GM21737 (cell line): ENCODE data around the gene NCKAP5.

Source experiments
- ATAC-seq: cut with Tn5 transposase; IDR thresholded peaks from one replicate; pipeline ENCODE4 v1.9.1; 2021; ENCODE audit warnings: mild to moderate bottlenecking, moderate library complexity; ENCODE audit not compliant: unreplicated experiment

Gene NCKAP5

DNA sequence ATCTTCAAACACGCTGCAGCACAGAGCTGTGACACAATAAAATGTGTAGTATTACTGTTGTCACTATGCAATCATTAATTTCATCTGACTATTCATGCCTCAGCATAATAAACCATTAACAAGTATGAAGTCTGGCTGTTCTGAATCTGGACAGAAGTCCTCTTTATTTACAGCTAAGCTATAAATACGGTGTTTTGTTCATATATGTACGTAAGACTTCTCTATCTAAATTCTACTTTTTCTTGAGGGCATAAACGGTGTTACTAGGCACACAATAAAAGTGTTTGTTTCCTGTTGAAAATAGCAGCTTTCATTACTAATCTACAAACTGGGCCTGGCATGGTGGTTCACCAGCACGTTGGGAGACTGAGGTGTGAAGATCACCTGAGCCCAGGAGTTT is 443.8 kb downstream of the NCKAP5 start:
- no peak for ATAC-seq

DNA sequence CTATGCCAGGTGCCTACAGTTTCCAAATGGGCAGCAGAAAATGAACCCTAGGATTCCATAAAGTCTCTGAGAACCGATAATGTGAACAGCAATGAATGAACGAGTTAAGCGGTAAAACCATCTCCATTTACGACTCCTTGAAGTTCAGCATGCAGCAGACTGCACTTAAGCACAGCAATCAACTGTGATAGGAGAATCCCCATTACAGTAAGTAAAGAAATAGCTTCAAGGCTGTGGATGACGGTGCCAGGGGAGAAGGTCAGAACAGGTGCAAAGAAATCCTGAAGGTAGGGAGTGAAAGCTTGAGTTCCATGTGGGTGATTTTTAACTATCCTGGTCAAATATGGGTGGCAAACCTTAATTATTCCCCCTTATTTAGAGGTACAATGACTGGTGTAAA is 444.4 kb downstream of the NCKAP5 start:
- ATAC-seq = no peak

DNA sequence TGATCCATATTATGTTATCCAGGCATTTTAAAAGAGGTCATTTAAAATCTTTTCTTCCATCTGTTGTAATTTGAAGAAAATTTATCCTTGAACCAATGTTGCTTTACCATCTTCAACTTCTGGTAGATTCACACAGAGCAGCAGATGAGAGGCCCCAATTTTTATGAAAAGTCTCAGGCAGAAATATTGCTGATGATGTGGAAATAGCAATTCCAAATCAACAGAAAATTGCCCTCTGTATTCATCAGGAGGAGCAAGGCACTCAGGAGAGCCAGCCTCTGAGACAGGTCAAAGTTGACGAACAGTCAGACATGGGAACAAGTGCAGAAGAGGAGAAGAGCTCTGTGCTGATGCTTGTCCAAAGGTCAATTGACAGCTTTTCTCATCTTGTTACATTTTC is 444.9 kb downstream of the NCKAP5 start:
- no peak for ATAC-seq

DNA sequence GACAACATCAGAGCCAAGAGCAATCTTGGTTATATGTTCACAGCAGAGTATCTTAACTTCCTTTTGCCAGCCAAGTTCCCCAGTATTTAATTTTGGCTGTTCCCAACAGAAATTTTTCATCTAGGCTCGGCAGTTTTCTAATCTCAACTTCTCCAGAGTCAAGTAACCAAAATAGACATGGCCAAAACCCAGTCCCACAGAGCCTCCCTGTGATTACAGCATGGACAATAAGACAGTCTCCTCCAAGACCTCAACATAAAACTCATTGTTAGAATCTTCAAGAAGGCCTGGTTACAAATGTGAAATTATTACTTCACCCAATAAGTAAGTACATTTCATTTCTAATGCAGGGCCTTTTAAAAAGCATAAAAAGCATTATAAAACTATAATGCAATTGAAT is 445.7 kb downstream of the NCKAP5 start:
- no peak for ATAC-seq

DNA sequence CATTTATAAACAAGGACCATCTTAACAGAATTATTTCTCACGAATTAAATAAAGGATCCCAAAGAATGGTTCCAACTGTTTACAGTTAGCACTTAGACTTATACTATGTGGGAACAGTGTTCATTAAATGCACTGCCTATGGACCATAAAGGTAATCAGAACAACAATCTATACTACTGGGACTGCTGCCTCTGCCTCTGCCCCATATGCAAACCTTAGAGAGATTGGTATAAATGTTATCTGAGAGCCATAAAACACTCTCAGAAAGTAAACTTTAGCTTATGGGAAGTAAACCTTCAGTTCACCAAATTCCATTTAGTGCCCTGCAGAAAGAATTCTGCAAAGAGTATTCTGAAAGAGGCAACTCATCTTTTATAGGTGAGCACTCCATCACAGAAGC is 448.0 kb downstream of the NCKAP5 start:
- no peak for ATAC-seq

DNA sequence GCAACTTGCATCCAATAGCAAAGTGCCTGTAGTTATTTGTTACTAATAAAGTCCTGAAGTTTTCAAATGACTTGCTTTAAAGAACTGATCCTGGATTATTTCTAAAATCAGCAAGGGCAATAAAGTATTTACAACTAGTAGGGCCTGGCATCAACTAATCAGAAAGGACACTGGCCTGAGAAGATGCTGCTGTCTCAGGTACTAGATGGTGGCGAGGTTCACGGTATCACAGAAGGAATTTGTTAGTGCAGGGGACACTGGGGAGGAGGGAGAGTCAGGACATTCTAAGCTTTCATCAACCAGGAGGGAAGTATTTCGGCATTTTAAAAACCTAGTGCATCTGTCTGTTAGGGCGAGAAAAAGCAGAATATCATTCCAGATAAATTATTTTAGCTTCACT is 458.1 kb downstream of the NCKAP5 start:
- no peak for ATAC-seq

DNA sequence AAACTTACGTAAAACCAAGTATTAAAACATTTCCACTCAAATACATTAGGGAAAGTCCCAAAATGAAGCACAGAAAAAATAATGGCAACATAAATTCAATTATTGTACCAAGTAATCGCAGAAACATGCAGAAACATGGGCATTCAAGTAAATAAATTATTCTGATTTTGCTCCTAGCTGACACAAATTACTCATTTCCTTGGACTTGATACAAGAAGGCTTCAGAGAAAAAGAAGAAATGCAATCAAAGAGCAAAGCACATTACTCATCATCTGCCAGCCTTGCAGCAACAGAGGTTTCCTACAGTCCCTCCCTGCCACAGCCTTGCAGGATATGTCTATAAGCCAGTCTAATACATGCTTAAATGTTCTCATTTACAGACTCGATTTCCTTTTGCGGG is 458.5 kb downstream of the NCKAP5 start:
- ATAC-seq = no peak

DNA sequence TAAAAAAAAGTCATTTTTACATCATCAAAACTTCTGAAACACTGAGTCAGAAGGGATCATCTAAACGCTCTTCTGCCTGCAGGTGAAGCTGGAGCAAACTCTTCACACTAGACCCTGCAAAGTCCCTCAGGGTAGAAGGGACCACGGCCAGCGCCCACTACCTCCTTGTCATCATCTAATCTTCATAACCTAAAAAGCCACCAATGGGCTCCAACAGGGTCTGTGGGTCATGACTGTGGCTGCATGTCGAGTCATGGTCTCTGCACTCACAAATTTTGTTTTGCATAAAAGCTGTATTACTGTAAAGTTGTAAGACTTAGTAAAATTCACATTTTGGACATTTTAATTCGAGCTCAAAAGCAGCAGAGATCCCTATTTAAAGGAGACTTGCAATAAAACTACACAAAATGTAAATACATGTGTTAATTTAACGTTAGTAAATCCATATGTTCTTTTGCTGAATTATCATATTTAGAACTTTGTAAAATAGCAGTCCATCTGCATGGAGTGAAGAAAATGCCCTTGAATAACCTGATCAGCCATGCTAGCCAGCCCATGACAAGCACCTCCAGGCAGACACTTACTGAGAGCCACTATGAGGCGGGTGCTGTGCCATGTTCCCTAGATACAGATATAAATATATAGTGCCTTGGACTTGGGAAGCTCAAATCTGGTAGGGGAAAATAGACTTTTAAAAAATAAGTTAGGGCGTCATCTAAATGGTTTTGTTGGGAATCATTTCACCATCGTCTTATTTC is 461.0 kb downstream of the NCKAP5 start:
- no peak for ATAC-seq

DNA sequence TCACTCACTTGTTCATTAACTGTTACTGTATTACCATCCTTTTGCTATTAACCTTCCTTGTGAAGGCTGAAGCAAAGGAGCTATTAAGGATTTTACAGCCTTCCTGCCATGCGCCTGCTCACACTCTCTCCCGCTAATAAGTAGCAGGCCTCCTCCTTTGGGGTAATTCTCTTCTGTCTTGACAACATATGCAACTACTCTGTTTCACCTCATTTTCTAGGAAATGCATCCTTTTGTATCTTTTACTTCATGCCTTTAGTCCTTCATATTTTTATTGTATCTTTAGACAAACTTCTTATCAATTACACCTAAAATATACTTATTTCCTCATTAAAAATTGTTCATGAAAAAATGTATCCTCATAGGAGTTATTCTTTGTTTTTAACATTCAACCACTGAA is 463.4 kb downstream of the NCKAP5 start:
- ATAC-seq = no peak

DNA sequence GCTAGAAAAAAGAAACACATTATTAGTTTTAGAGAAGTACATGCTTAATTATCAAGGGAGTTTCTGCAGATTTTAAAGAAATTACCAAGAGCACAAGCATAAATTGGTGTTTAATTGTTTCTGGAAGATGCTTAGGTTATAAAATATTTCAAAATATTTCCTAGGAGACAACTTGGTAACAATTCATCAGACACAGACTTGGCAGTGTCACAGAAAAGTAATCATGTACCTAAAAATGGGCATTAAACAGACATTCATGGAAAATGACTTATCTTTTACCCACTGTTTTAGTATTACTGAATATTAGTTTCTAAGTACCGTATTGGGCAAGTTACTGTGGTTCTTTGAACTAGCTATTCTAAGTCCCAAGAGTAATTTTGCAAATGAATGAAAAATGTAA is 469.5 kb downstream of the NCKAP5 start:
- ATAC-seq = no peak

DNA sequence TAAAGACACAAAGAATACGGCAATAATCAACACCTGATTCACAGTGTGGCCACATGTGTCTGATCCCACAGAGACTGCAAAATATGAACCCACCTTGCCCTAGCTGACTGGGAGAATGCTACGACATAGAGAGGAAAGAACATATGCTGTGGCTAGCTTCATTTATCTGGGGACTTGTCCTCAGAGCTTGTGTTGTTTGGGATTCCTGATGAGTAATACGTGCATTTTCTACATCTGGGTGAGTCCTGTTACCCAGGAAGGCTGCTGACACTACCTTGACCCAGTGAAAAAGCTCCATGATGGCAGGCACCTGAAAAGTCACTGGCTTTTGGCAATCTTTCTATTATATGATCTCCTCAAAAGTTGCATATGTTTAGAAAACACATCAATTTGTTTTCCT is 470.6 kb downstream of the NCKAP5 start:
- no peak for ATAC-seq

DNA sequence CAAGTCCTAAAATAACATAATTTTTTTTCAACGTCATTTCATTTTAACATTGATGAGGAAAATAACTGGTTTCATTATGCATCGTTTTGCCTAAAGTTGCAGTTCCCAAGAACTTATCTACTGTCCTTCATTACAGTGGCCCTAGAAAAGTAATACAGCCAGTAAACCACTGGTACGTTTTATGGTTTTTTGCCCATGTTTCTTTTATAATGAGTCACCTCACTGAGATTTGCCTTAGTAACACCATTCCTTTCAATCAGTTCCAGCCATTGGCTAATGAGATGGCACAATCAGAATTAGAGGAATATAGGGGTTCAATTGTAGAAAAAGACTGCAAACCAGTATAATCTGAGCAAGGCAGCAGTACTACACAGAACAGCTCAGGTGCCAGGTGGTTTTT is 475.7 kb downstream of the NCKAP5 start:
- no peak for ATAC-seq

DNA sequence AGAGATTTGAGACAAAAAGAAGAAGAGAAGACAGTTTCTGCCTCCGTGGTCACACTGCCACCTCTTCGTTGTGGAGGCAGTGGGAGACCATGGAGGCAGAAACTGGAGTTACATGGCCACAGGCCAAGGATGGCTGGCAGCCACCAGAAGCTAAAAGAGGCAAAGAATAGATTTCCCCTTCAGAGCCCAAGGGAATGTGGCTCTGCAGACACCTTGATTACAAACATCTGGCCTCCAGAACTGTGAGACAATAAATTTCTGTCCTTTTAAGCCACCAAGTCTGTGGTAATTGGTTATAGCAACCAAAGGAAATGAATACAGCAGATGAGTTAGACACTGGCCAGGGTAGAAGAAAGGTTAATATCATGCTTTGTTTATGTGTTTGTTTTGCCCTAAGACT is 477.9 kb downstream of the NCKAP5 start:
- no peak for ATAC-seq

DNA sequence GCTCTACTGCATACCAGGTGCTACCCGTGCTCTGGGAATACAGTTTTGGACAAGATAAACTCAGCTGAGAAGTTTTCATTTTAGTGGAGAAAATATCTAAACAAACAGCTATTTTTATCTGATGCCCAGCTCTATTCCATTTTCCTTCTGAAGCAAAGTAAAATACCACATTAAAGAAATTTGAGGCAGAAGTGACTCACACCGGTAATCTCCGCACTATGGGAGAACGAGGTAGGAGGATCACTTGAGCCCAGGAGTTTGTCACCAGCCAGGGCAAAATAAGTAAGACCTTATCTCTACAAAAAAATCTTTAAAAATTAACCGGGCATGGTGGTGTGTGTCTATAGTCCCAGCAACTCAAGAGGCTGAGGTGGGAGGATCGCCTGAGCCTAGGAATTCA is 482.1 kb downstream of the NCKAP5 start:
- no peak for ATAC-seq

DNA sequence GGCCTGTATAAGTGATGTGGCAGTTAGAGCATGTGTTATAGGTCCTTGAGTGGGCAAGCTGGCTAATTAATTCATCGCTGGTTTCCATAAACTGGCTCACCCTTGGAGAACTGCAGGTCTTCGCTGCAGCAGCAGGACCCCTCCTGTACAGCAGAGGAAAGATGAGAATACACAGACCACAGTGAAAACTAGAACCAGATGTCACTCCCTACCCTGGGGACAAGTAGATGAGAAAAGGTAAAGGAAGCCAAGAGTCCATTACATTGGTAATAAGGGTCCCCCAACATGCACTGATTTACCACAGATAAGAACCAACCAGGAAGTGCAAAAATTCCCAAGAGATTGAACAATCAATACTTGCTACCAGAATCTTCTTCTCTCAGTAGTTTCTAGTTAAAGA is 482.6 kb downstream of the NCKAP5 start:
- ATAC-seq = no peak

DNA sequence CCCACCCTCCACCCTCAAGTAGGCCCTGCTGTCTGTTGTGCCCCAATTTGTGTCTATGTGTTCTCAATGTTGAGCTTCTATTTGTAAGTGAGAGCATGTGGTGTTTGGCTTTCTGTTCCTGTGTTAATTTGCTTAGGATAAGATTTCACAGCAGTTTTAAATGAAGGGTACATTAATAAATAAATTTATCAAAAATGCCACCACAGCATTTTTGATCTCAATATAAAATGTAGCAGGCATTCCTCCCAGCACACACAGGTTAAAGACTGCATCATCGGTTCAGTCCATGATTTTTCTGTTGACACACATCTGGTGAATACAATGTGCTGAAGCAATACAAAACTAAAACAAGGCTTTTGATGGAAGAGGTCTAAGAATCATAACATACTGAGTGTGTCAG is 486.2 kb downstream of the NCKAP5 start:
- no peak for ATAC-seq

DNA sequence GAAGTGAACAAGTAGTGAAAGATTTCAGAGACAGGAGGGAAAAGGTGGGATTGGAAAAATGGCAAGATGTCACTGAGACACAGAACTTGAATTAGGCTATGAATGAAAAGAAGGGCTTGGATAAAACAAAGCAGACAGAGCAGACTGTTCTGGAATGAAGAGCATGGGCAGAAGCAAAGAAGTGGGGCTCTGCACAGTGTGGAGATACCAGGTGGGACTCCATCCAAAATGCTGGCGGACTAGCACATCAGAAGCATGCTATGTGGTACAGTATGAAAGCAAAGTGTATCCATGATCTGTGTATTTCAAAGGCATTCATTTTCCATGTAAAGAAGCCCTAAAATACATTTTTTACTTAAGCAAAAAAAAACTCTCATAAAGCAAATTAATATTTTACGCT is 487.4 kb downstream of the NCKAP5 start:
- ATAC-seq = no peak

DNA sequence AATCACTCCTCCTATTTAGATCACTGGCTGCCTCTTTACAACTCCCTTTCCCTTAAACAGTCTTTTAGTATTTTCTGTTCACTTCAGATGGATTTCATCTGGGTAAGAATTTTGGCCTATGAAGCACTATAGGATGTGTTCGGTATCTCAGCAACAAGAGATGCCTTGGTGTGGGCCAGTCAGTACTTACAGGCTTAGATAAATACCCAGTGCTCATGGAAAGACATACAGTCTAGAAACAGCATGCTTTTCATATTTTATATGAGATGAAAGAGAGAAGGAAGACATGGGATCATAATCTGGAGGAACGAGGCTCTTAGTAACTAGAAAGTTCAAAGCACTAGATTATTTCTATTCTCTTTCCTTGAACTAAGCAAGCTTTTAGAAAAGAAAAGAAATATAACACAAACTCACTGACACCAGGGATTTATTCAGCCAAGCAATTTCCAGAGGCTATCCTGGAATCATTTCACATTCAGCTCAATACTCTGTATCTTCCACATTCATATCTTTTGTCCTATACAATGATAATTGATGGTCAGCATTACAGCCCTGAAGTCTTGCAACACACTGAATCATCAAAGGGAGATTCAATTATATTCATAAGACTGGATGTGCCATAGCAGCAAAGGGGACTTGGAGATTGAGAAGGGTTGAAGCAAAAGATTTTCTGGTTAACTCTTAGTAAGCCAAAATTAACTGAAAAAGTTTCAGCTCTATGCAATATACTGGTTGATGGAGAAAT is 489.4 kb downstream of the NCKAP5 start:
- no peak for ATAC-seq

DNA sequence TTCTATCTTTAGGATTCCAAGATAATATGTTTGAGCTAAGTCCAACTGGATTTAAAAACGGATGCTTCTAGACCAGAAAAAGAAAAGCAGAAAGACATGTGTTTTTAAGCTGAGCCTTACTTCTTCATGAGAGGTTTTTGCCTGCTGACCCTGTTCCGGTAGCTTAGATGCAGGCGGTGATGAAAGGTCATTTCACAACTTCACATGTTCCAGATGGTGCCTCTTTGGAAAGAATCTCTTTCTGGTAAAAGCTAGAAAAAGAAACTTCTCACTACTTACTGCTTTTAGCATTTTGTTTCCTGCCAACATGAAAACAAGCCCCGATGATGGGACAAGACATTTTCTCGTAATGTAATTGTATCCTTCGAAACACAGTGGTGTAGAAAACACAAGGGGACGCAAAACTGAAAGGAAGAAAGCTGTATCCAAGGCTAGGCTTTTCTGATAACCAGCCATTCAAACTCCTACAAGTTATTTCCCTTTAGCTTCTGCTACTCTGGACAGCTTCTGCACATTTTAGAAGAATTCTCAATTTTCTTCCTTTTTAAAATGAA is 490.9 kb downstream of the NCKAP5 start:
- ATAC-seq = no peak

DNA sequence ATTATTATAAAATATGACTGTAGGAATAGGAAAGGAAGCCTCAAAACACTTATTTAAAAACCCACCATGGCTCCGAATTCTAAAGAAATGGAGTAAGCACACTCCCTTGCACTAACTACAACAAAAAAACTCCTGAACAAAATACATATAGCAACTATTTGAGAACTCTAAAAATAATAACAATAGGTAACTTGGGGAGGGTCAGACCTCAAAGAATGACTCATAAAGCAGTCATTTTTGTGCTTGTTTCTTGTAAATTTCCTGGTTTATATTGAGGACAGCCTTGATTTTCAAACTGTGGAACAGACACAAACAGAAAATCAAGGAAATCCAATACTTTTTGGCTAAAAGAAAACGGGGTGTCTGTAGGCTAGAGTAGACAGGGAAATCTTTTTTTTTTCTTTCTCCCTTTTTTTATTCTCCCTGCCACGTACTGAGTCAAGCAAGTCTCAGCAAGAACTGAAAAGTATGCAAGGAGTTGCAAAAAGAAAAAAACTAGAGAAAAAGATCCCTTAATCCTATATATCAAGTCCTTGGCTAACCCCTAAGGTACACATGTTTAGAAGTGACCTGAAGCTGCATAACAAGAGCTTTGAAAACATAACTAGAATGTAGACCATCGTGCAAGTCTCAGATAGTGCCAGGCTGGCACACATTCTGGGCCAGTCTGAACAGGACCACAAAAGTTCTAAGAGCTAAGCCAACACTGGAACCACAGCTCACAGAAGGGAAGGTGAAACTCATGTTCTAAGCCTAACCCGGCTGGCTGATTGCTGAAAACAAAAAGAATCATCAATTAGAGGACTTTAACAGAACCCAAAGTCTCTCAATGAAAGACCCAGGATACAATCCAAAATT is 495.2 kb downstream of the NCKAP5 start:
- no peak for ATAC-seq

DNA sequence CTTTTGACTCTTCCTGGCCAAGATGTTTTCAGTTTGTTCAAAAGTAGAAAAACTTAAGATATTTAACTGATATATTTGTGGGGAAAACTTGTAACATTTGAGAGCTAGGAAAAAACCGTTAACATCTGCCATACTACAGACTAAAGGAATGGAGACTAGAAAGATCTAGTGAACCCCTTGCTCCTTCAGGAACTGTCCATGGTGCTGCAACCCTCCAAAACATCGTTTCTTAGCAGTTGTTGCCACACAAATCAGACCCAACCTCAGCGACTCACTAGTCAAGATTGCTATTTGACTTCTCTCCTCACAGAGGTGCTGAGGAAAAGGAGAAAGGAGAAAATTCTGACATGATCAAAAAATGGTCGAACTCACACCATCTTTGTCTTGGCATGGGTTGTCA is 504.5 kb downstream of the NCKAP5 start:
- ATAC-seq = no peak
